ENCODE measurements around the gene CLCN5.
A peak's percentile ranks its signal among the peaks of the same experiment; 100 is the strongest.

The CLCN5 gene

GRCh38 chrX:50117476-50117875 is 195.1 kb downstream of the CLCN5 start:
- peak; percentile 7 for DNase-seq (ENCODE audit: extremely low spot score)
- TF ChIP-seq, protein P1, sequence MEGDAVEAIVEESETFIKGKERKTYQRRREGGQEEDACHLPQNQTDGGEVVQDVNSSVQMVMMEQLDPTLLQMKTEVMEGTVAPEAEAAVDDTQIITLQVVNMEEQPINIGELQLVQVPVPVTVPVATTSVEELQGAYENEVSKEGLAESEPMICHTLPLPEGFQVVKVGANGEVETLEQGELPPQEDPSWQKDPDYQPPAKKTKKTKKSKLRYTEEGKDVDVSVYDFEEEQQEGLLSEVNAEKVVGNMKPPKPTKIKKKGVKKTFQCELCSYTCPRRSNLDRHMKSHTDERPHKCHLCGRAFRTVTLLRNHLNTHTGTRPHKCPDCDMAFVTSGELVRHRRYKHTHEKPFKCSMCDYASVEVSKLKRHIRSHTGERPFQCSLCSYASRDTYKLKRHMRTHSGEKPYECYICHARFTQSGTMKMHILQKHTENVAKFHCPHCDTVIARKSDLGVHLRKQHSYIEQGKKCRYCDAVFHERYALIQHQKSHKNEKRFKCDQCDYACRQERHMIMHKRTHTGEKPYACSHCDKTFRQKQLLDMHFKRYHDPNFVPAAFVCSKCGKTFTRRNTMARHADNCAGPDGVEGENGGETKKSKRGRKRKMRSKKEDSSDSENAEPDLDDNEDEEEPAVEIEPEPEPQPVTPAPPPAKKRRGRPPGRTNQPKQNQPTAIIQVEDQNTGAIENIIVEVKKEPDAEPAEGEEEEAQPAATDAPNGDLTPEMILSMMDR (IDR thresholded peaks at IDR 0.05; ENCODE audit: control extremely low read depth, extremely low read depth, low read depth, missing control alignments) = no peak
- POLR2A ChIA-PET = no interaction called here
- CTCF ChIA-PET = no interaction called here

GRCh38 chrX:50125480-50125879 is 203.1 kb downstream of the CLCN5 start:
- TF ChIP-seq, protein P1 (IDR thresholded peaks at IDR 0.05; ENCODE audit: control extremely low read depth, extremely low read depth, low read depth, missing control alignments) = no peak
- CTCF ChIA-PET = no interaction called here
- no peak for DNase-seq (ENCODE audit: extremely low spot score)
- POLR2A ChIA-PET = no interaction called here

DNA sequence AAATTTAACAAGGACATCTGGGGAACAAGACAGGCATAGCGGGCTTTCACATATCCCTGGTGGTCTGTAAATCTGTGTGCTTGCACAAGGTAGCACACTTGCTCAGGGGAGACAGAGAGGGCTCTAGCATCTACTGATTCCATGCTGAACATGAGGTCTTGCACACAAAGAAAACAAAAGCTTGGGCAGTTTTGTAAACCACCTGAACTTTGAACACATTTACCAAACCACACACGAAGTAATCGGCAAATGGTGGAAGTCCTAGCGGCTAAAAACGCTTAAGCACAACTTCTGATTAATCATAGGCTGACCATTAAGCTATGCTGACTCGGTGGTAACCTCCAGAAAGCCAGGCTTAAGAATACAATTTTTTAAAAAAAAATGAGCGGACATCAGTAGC is 225.6 kb downstream of the CLCN5 start:
- TF ChIP-seq, protein P1 (IDR thresholded peaks at IDR 0.05; ENCODE audit: control extremely low read depth, extremely low read depth, low read depth, missing control alignments) = no peak
- no peak for DNase-seq (ENCODE audit: extremely low spot score)
- ChIA-PET POLR2A (no interaction called here), CTCF (no interaction called here)
